CD4-positive, alpha-beta T cell (primary cell): ENCODE measurements around the gene MAMDC2. TPM values are rescaled to one million over a fixed set of nuclear protein-coding genes. Genes with fewer than 3 reads are reported as not detected.

Source experiments
- ATAC-seq: fragments of 200-7000 bp; cut with Tn5 transposase; one replicate; pipeline ENCODE4 v1.10.0; 2022; ENCODE audit warnings: mild to moderate bottlenecking; ENCODE audit not compliant: poor library complexity
- CTCF ChIA-PET: fragments of 350-600 bp; sonication (Branson Sonifier 250); formaldehyde crosslinking; loops from one replicate; lab custom pipeline; 2021; ENCODE audit warnings: antibody characterized with exemption, inconsistent platforms; lab: Charles Lee
- POLR2A ChIA-PET: fragments of 350-600 bp; sonication (Branson Sonifier 250); formaldehyde crosslinking; loops from one replicate; lab custom pipeline; 2021; ENCODE audit warnings: antibody characterized with exemption, inconsistent platforms; lab: Charles Lee
- DNase-seq, 14 experiments: peaks; one replicate each; pipeline ENCODE4 v3.0.0-alpha.2; 2013 to 2020; ENCODE audit warnings: mixed read lengths in 2 of 14
- H3K27ac ChIP-seq, 2 donors: one replicate each; pipeline versions ENCODE4 v1.5.1 to v1.7.0; 2013; ENCODE audit warnings: low read length in 2 of 2, low read depth in 1 of 2, mild to moderate bottlenecking in 1 of 2
- H3K27me3 ChIP-seq, 2 experiments: 1 replicate in 1 of 2; 2 replicates in 1 of 2; pipeline versions ENCODE4 v1.6.1 to v1.7.0; 2013; ENCODE audit warnings: low read length in 2 of 2, control low read depth in 1 of 2, mild to moderate bottlenecking in 1 of 2, moderate library complexity in 1 of 2; ENCODE audit not compliant: insufficient read depth in 2 of 2, control insufficient read depth in 1 of 2
- H3K36me3 ChIP-seq: one replicate; pipeline ENCODE4 v1.6.1; 2013; ENCODE audit warnings: low read length, control low read depth; ENCODE audit not compliant: insufficient read depth
- H3K4me1 ChIP-seq: one replicate; pipeline ENCODE4 v1.6.1; 2013; ENCODE audit warnings: low read length, control low read depth; ENCODE audit not compliant: insufficient read depth
- H3K4me3 ChIP-seq: one replicate; pipeline ENCODE4 v1.5.1; 2013; ENCODE audit warnings: mild to moderate bottlenecking, low read length, moderate library complexity
- H3K9me3 ChIP-seq, 2 experiments: 1 replicate in 1 of 2; 2 replicates in 1 of 2; pipeline versions ENCODE4 v1.6.1 to v1.7.0; 2013; ENCODE audit warnings: low read length in 2 of 2, mild to moderate bottlenecking in 2 of 2, control low read depth in 1 of 2, moderate library complexity in 1 of 2; ENCODE audit not compliant: control insufficient read depth in 1 of 2, insufficient read depth in 1 of 2
- H3K27ac Mint-ChIP-seq: one replicate; pipeline ENCODE4 v1.8.0; 2020; ENCODE audit warnings: mixed read lengths
- H3K27me3 Mint-ChIP-seq: one replicate; pipeline ENCODE4 v1.8.0; 2021; ENCODE audit warnings: mixed read lengths
- H3K36me3 Mint-ChIP-seq: one replicate; pipeline ENCODE4 v1.8.0; 2021; ENCODE audit warnings: low read depth, mixed read lengths
- H3K4me1 Mint-ChIP-seq: one replicate; pipeline ENCODE4 v1.8.0; 2021; ENCODE audit warnings: low read depth, mixed read lengths
- H3K4me3 Mint-ChIP-seq: one replicate; pipeline ENCODE4 v1.8.0; 2020; ENCODE audit warnings: mild to moderate bottlenecking, mixed read lengths
- H3K9me3 Mint-ChIP-seq: one replicate; pipeline ENCODE4 v1.8.0; 2020; ENCODE audit warnings: mixed read lengths
- intact Hi-C, 2 experiments: fragments of 100-400 bp; cut with DNase I in 1 of 2; cut with micrococcal nuclease in 1 of 2; formaldehyde crosslinking; loops; one replicate each; pipeline versions ENCODE4 v1.15.1 to v1.9.0; 2023 to 2025; cut with DNase I, micrococcal nuclease
- total RNA-seq, 174 experiments: library from RNA in 2 of 174; stranded (reverse) in 2 of 174; gene quantifications; one replicate each; pipeline ENCODE4 v1.2.3 and lab custom pipeline; 2021 to 2026
- TF ChIP-seq, protein P1 (sequence below): fragments of 200-600 bp; IDR thresholded peaks from one replicate; pipeline ENCODE4 v1.8.0; 2022; ENCODE audit warnings: antibody characterized with exemption, mild to moderate bottlenecking

MAMDC2 gene
- total RNA-seq, 2 experiments from 2014 or later = 0.08 TPM; not detected in 1

DNA sequence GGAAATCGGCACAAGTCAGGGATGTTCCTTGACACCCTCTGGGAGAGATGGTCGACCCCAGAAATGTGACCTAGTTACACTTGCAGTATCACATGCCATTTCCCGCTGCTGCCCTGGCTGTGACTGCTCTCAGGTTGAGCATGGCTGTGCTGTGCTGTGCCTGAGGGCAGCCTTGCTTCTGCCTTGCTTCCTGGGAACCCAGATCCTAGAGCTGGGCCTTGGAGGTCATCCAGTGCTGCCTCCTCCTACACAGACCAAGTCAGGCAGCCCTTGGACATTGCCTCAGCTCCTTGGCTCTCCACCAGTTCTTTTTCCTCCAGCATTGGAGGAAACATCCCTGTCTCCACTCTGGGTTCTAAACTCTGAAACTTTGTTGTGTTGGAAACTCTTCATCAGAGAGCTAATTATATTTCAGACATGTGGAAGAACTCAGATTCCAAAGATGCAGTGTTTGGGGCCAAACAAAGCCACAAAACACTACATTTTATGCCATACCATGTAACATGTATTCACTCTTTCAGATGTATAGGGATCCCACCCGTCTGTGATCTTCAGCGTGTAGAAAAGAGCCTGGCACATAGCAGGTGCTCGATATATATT is 6.1 kb downstream of the MAMDC2 start:
- Histone ChIP-seq H3K27me3 (peaks cover 12 to 15% of the 10 kb centered on the region in 2 experiments), H3K27ac (no peak overlapping the region), H3K36me3 (no peaks in the 10 kb centered on the region), H3K4me3 (no peak overlapping the region), H3K9me3 (peaks cover 0 to under 1% of the 10 kb centered on the region in 2 experiments), H3K4me1 (peaks cover 1% of the 10 kb centered on the region)
- POLR2A ChIA-PET = no interaction called here
- DNase-seq = no peak
- TF ChIP-seq, protein P1, sequence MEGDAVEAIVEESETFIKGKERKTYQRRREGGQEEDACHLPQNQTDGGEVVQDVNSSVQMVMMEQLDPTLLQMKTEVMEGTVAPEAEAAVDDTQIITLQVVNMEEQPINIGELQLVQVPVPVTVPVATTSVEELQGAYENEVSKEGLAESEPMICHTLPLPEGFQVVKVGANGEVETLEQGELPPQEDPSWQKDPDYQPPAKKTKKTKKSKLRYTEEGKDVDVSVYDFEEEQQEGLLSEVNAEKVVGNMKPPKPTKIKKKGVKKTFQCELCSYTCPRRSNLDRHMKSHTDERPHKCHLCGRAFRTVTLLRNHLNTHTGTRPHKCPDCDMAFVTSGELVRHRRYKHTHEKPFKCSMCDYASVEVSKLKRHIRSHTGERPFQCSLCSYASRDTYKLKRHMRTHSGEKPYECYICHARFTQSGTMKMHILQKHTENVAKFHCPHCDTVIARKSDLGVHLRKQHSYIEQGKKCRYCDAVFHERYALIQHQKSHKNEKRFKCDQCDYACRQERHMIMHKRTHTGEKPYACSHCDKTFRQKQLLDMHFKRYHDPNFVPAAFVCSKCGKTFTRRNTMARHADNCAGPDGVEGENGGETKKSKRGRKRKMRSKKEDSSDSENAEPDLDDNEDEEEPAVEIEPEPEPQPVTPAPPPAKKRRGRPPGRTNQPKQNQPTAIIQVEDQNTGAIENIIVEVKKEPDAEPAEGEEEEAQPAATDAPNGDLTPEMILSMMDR = no peak
- H3K27me3 Mint-ChIP-seq = peaks cover 49% of the 10 kb centered on the region
- H3K4me3 Mint-ChIP-seq = no peak overlapping the region
- intact Hi-C loops = no loop called here
- H3K9me3 Mint-ChIP-seq = no peaks in the 10 kb centered on the region
- H3K36me3 Mint-ChIP-seq = no peaks in the 10 kb centered on the region
- H3K4me1 Mint-ChIP-seq = no peaks in the 10 kb centered on the region
- no peak for ATAC-seq
- CTCF ChIA-PET = no interaction called here
- H3K27ac Mint-ChIP-seq = no peak overlapping the region

DNA sequence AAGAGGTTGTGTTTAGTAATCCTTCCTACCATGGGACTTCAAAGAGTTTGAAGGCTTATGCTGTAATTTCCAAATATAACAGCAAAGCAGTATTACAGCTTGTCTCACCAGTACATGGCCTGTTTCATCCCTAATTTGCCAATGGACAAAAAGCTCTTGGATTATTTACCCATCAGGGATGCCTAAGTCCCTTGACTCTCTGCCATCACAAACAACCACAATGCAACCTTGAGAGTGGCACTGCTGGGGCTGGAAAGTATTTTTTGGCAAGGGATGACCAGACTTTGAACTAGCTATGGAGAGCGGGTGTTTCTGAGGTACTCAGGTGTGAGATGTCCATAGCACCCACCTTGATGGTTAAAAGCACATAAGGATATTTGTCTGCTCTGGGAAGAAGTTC is 9.1 kb downstream of the MAMDC2 start:
- H3K9me3 Mint-ChIP-seq = no peaks in the 10 kb centered on the region

DNA sequence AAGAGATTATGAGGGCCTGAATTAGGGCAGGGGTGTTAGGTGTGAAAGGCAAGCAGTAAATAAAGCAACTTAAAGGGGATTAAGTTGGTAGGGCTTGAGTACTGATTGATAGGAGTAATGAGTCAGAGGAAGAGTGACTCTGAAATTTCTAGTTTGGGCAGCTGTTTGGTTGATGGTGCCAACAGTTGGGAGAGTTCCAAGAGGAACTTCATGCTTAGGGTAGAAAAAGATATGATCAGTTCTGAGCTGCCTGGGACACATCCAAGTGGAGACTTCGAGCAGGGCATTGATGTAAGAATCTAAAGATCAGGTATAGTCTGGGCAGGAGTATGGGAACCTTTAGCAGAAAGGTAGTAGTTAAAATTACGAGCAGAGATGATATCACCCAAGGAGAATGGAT is 10.2 kb downstream of the MAMDC2 start:
- TF ChIP-seq, protein P1 = no peak
- H3K36me3 Mint-ChIP-seq = no peaks in the 10 kb centered on the region
- peaks cover 25% of the 10 kb centered on the region for H3K27me3 Mint-ChIP-seq
- DNase-seq (no peak), ATAC-seq (no peak)
- ChIA-PET POLR2A (no interaction called here), CTCF (no interaction called here)
- Histone ChIP-seq H3K27me3 (peaks cover 3 to 6% of the 10 kb centered on the region in 2 experiments), H3K9me3 (no peaks in the 10 kb centered on the region), H3K36me3 (no peaks in the 10 kb centered on the region), H3K4me1 (no peaks in the 10 kb centered on the region), H3K4me3 (no peak overlapping the region), H3K27ac (no peak overlapping the region)
- intact Hi-C loops = no loop called here
- H3K4me3 Mint-ChIP-seq = no peak overlapping the region
- H3K9me3 Mint-ChIP-seq = no peaks in the 10 kb centered on the region
- H3K4me1 Mint-ChIP-seq = no peaks in the 10 kb centered on the region
- no peak overlapping the region for H3K27ac Mint-ChIP-seq

More for the DNA sequence above, 9.1 kb downstream of the MAMDC2 start:
- H3K27me3 ChIP-seq = peaks cover 5 to 6% of the 10 kb centered on the region in 2 experiments
- no peak for ATAC-seq
- TF ChIP-seq, protein P1 = no peak
- no peaks in the 10 kb centered on the region for H3K9me3 ChIP-seq
- Mint-ChIP-seq H3K36me3 (no peaks in the 10 kb centered on the region), H3K27me3 (peaks cover 28% of the 10 kb centered on the region), H3K4me1 (no peaks in the 10 kb centered on the region), H3K4me3 (no peak overlapping the region), H3K27ac (no peak overlapping the region)
- H3K4me1 ChIP-seq = no peaks in the 10 kb centered on the region
- ChIA-PET POLR2A (no interaction called here), CTCF (no interaction called here)
- no peak overlapping the region for H3K4me3 ChIP-seq
- DNase-seq = no peak
- intact Hi-C loops = no loop called here
- H3K27ac ChIP-seq = no peak overlapping the region
- H3K36me3 ChIP-seq = no peaks in the 10 kb centered on the region
